HG03175 (cell line): ENCODE data around the gene KLHL29.
A peak's percentile ranks its signal among the peaks of the same experiment; 100 is the strongest.

Source experiments
- ATAC-seq: cut with Tn5 transposase; IDR thresholded peaks from one replicate; pipeline ENCODE4 v1.9.1; 2021; ENCODE audit warnings: mild to moderate bottlenecking, moderate library complexity; ENCODE audit not compliant: unreplicated experiment

Gene KLHL29

GRCh38 chr2:23445450-23445868 lies 60.5 kb downstream of the KLHL29 start:
- no peak for ATAC-seq

- no peak for ATAC-seq
These were observed 61.9 kb downstream of the KLHL29 start for GRCh38 chr2:23446916-23447315.

GRCh38 chr2:23447405-23447804 lies 62.4 kb downstream of the KLHL29 start:
- no peak for ATAC-seq

GRCh38 chr2:23448906-23449305 lies 63.9 kb downstream of the KLHL29 start:
- ATAC-seq: no peak

- ATAC-seq: peak; percentile 93
These were observed 64.4 kb downstream of the KLHL29 start for GRCh38 chr2:23449413-23449812.

- no peak for ATAC-seq
These were observed 64.9 kb downstream of the KLHL29 start for GRCh38 chr2:23449831-23450331.

GRCh38 chr2:23452372-23452771 lies 67.4 kb downstream of the KLHL29 start:
- no peak for ATAC-seq

- ATAC-seq: no peak
These were observed 68.0 kb downstream of the KLHL29 start for GRCh38 chr2:23452853-23453420.

GRCh38 chr2:23453432-23453831 lies 68.5 kb downstream of the KLHL29 start:
- ATAC-seq: no peak

- no peak for ATAC-seq
These were observed 69.0 kb downstream of the KLHL29 start for GRCh38 chr2:23453836-23454460.

GRCh38 chr2:23454501-23455120 lies 69.6 kb downstream of the KLHL29 start:
- no peak for ATAC-seq

- ATAC-seq: no peak
These were observed 71.4 kb downstream of the KLHL29 start for GRCh38 chr2:23456396-23456795.

- no peak for ATAC-seq
These were observed 72.1 kb downstream of the KLHL29 start for GRCh38 chr2:23456881-23457760.

- no peak for ATAC-seq
These were observed 73.2 kb downstream of the KLHL29 start for GRCh38 chr2:23457990-23458682.

- no peak for ATAC-seq
These were observed 74.1 kb downstream of the KLHL29 start for GRCh38 chr2:23459032-23459431.

- peak; percentile 70 for ATAC-seq
These were observed 75.2 kb downstream of the KLHL29 start for GRCh38 chr2:23460228-23460627.

- no peak for ATAC-seq
These were observed 76.0 kb downstream of the KLHL29 start for GRCh38 chr2:23460993-23461392.

GRCh38 chr2:23464156-23464555 lies 79.2 kb downstream of the KLHL29 start:
- no peak for ATAC-seq

GRCh38 chr2:23464905-23465537 lies 80.0 kb downstream of the KLHL29 start:
- no peak for ATAC-seq

- no peak for ATAC-seq
These were observed 81.0 kb downstream of the KLHL29 start for GRCh38 chr2:23465936-23466335.
